ENCODE results near the gene PDE3B. TPM values are rescaled to one million over a fixed set of nuclear protein-coding genes. Genes with fewer than 3 reads are reported as not detected.

Gene PDE3B
- total RNA-seq, 1 experiment from 2014 or later, result 0.23 TPM

GRCh38 chr11:14872032-14872431, 228.4 kb downstream of the PDE3B start:
- H3K36me3 Mint-ChIP-seq (ENCODE audit: insufficient read depth, unreplicated experiment), result peaks cover 6% of the 10 kb centered on the region
- no peak overlapping the region for H3K27ac Mint-ChIP-seq (ENCODE audit: low read depth, unreplicated experiment)
- TF ChIP-seq CTCF (IDR thresholded peaks at IDR 0.05; ENCODE audit: unreplicated experiment), result no peak
- H3K4me3 Mint-ChIP-seq (ENCODE audit: unreplicated experiment), result no peak overlapping the region
- ChIA-PET CTCF (interaction anchor here (0.6 to 1.6 kb wide), 2 partner anchors 35 to 79 kb away, joined by 3 to 5 read pairs; no protein-coding TSS in a partner anchor), POLR2A (interaction anchor here (0.6 to 1.6 kb wide), 2 partner anchors 19 to 31 kb away, joined by 3 to 4 read pairs; partner anchors contain the start of gene CYP2R1)
- no peaks in the 10 kb centered on the region for H3K9me3 Mint-ChIP-seq (ENCODE audit: unreplicated experiment)
- peaks cover 12% of the 10 kb centered on the region for H3K4me1 Mint-ChIP-seq (ENCODE audit: insufficient read depth, unreplicated experiment)
- DNase-seq (ENCODE audit: unreplicated experiment), result no peak
- H3K27me3 Mint-ChIP-seq (ENCODE audit: insufficient read depth, unreplicated experiment), result no peaks in the 10 kb centered on the region
- intact Hi-C loops (cut with micrococcal nuclease), result no loop called here
- BruUV-seq (replicated peaks), result no TSS peak

GRCh38 chr11:14873632-14874031, 230.0 kb downstream of the PDE3B start:
- no peak for DNase-seq (ENCODE audit: unreplicated experiment)
- no TSS peak for BruUV-seq (replicated peaks)
- intact Hi-C loops (cut with micrococcal nuclease), result no loop called here
- H3K27me3 Mint-ChIP-seq (ENCODE audit: insufficient read depth, unreplicated experiment), result no peaks in the 10 kb centered on the region
- peaks cover 12% of the 10 kb centered on the region for H3K4me1 Mint-ChIP-seq (ENCODE audit: insufficient read depth, unreplicated experiment)
- no peak overlapping the region for H3K4me3 Mint-ChIP-seq (ENCODE audit: unreplicated experiment)
- peaks cover 21% of the 10 kb centered on the region for H3K36me3 Mint-ChIP-seq (ENCODE audit: insufficient read depth, unreplicated experiment)
- ChIA-PET POLR2A (no interaction called here), CTCF (no interaction called here)
- H3K27ac Mint-ChIP-seq (ENCODE audit: low read depth, unreplicated experiment), result no peak overlapping the region
- H3K9me3 Mint-ChIP-seq (ENCODE audit: unreplicated experiment), result no peaks in the 10 kb centered on the region
- no peak for TF ChIP-seq CTCF (IDR thresholded peaks at IDR 0.05; ENCODE audit: unreplicated experiment)

GRCh38 chr11:14875163-14875562, 231.6 kb downstream of the PDE3B start:
- intact Hi-C loops (cut with micrococcal nuclease), result no loop called here
- BruUV-seq (replicated peaks), result no TSS peak
- Mint-ChIP-seq H3K9me3 (ENCODE audit: unreplicated experiment) (no peaks in the 10 kb centered on the region), H3K4me3 (ENCODE audit: unreplicated experiment) (no peak overlapping the region), H3K27ac (ENCODE audit: low read depth, unreplicated experiment) (no peak overlapping the region), H3K4me1 (ENCODE audit: insufficient read depth, unreplicated experiment) (peaks cover 12% of the 10 kb centered on the region), H3K27me3 (ENCODE audit: insufficient read depth, unreplicated experiment) (no peaks in the 10 kb centered on the region), H3K36me3 (ENCODE audit: insufficient read depth, unreplicated experiment) (peaks cover 28% of the 10 kb centered on the region)
- no peak for TF ChIP-seq CTCF (IDR thresholded peaks at IDR 0.05; ENCODE audit: unreplicated experiment)
- DNase-seq (ENCODE audit: unreplicated experiment), result no peak
- CTCF ChIA-PET, result interaction anchor here (0.8 to 1.0 kb wide), 2 partner anchors 17 to 200 kb away, joined by 3 read pairs; no protein-coding TSS in a partner anchor
- POLR2A ChIA-PET, result interaction anchor here (1.1 to 1.8 kb wide), 2 partner anchors 16 to 17 kb away, joined by 4 to 5 read pairs; partner anchors contain the start of gene CYP2R1

GRCh38 chr11:14881576-14882193, 238.1 kb downstream of the PDE3B start:
- DNase-seq (ENCODE audit: unreplicated experiment), result no peak
- no peaks in the 10 kb centered on the region for H3K27me3 Mint-ChIP-seq (ENCODE audit: insufficient read depth, unreplicated experiment)
- no peak overlapping the region for H3K27ac Mint-ChIP-seq (ENCODE audit: low read depth, unreplicated experiment)
- ChIA-PET CTCF (interaction anchor here (2.0 kb wide), 1 partner anchor 26 kb away, joined by 5 read pairs; no protein-coding TSS in a partner anchor), POLR2A (interaction anchor here (0.8 kb wide), 1 partner anchor 10 kb away, joined by 3 read pairs; the partner anchor contains the start of gene CYP2R1)
- TF ChIP-seq CTCF (IDR thresholded peaks at IDR 0.05; ENCODE audit: unreplicated experiment), result no peak
- H3K9me3 Mint-ChIP-seq (ENCODE audit: unreplicated experiment), result no peaks in the 10 kb centered on the region
- peaks cover 32% of the 10 kb centered on the region for H3K36me3 Mint-ChIP-seq (ENCODE audit: insufficient read depth, unreplicated experiment)
- H3K4me1 Mint-ChIP-seq (ENCODE audit: insufficient read depth, unreplicated experiment), result peaks cover 5% of the 10 kb centered on the region
- no peak overlapping the region for H3K4me3 Mint-ChIP-seq (ENCODE audit: unreplicated experiment)
- BruUV-seq (replicated peaks), result no TSS peak
- intact Hi-C loops (cut with micrococcal nuclease), result no loop called here
